NB4 (cell line): ENCODE data around the gene CKLF.

Experiments used
- MYC ChIP-seq: IDR thresholded peaks from 2 replicates; pipeline ENCODE4 v1.6.1; 2011; ENCODE audit warnings: low read depth, low read length
- POLR2A ChIP-seq: IDR thresholded peaks from 2 replicates; pipeline ENCODE4 v1.6.1; 2011; ENCODE audit warnings: mild to moderate bottlenecking; ENCODE audit not compliant: insufficient read length; ENCODE audit errors: extremely low read depth
- TF ChIP-seq, protein P1 (sequence below): IDR thresholded peaks from one replicate; pipeline ENCODE4 v1.5.1; 2012; ENCODE audit warnings: low read depth, low read length
- TF ChIP-seq, protein P2 (sequence below): IDR thresholded peaks from 2 replicates; pipeline ENCODE4 v1.6.1; 2011; ENCODE audit warnings: low read depth, low read length

- TF ChIP-seq POLR2A = no peak
- TF ChIP-seq, protein P1, sequence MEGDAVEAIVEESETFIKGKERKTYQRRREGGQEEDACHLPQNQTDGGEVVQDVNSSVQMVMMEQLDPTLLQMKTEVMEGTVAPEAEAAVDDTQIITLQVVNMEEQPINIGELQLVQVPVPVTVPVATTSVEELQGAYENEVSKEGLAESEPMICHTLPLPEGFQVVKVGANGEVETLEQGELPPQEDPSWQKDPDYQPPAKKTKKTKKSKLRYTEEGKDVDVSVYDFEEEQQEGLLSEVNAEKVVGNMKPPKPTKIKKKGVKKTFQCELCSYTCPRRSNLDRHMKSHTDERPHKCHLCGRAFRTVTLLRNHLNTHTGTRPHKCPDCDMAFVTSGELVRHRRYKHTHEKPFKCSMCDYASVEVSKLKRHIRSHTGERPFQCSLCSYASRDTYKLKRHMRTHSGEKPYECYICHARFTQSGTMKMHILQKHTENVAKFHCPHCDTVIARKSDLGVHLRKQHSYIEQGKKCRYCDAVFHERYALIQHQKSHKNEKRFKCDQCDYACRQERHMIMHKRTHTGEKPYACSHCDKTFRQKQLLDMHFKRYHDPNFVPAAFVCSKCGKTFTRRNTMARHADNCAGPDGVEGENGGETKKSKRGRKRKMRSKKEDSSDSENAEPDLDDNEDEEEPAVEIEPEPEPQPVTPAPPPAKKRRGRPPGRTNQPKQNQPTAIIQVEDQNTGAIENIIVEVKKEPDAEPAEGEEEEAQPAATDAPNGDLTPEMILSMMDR = no peak
- TF ChIP-seq, protein P2, sequence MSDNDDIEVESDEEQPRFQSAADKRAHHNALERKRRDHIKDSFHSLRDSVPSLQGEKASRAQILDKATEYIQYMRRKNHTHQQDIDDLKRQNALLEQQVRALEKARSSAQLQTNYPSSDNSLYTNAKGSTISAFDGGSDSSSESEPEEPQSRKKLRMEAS = no peak
- no peak for TF ChIP-seq MYC
Measured at GRCh38 chr16:66543541-66543940, 8.8 kb upstream of the CKLF start.
